NCI-H2227 treated with DMSO at 0.1 percent for 48 hours (cell line): ENCODE data around the gene DDX52.
"Not testable (repeated sequence)": the region's sequence is repeated elsewhere in the genome, so short reads cannot be mapped to it uniquely, and the experiment has no call there.

ENCODE experiments used
- DNase-seq: peaks from one replicate; lab custom pipeline; 2025; lab: John Stamatoyannopoulos, UW

DDX52 gene

DNA sequence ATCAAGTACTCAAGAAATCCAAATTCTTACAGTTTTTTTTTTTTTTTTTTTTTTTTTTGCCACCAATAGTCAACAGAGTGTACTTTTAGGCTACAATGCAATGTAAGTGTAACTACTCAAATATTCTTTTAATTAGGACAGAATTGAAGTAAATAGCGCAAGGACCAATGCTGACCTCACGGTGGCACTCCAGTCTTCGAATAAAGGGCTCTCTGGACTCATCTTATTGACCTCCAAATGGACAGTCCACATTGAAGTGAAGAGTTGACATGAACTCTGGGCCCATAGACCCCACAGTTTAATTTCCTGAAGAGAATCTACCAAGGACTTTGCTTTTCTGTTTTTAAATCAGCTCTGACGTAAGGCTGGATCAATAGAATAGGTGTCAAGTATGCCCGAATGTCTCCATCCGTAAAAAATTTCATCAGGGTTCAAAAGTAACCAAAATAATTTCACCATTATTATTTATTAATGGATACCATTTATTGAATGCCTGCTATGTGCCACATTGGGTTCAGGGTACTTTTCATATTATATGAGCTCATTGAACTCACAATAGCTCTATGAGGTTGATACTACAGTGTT is 7.3 kb upstream of the DDX52 start:
- no peak for DNase-seq

GRCh38 chr17:37648555-37648954 is 5.3 kb upstream of the DDX52 start:
- DNase-seq: no peak

DNA sequence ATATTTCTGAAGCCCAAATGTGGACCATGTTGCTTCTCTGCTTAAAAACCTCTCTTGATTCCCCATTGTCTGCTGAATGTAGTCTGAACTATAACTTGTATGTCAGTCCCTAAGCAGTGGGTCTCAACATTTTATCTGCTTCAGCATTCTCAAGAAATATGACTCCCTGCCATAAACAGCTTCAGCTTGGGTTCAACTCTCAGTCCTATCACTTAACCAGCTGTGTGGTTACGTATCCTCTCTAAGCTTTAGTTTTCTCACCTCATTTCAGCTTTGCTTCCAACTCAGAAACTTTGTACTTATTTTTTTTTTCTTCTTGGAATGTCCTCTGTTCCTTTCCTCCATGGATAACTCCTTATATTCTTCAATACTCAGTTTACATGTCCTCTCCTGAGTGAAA is 4.6 kb upstream of the DDX52 start:
- DNase-seq: no peak

DNA sequence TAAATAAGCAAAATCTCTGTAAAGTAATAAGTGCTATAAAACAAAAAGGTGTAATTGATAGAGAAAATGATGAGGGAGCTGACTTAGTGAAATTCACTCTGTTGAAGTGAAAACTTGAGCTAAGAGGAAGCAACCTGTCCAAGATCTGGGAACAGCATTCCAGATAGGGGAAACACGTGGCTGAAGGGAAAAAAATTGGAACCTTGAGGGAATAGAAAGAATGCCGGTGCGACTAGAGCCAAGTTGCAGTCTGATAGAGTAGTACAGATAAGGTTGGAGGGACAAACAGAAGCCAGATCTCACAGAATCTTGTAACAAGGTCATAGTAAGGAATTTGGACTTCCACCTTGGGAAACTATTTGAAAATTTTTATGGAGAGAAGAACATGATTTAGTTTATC is 623 bp upstream of the DDX52 start:
- no peak for DNase-seq

DNA sequence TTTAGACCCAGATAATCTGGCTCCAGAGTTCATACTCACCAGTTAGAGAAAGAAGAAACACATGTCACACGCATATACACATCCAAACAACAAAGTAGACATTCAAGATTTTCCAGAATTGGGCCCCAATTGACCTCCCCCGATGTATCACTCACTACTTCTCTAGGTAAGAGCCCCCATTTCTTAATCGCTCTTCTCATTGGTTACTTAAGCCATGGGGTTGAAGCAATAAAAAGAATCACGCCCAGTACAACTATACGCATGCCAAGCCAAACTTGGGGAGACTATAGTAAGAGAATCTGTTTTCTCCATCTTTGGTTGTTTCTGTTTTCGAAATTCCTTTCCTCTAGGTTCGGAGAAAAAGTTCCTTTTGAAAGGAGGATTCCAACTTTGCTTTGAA is 565 bp downstream of the DDX52 start:
- peak; percentile 36 for DNase-seq

DNA sequence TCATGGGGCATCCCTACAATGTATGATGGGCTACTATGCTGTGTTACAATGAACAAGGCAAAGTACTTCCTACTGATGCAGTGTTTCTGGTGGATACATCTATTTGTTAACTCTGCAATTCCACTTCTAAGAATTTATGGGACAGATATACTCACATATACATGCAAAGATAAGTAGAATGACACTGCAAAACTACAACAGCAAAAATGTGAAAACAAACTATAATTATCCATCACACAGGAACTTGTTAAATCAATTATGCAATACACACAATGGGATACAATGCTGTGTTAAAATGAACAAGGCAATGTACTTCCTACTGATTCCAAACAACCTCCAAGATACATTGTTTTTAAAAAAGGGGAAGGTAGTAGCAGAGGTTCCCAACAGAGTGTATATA is 3.2 kb downstream of the DDX52 start:
- DNase-seq: no peak

DNA sequence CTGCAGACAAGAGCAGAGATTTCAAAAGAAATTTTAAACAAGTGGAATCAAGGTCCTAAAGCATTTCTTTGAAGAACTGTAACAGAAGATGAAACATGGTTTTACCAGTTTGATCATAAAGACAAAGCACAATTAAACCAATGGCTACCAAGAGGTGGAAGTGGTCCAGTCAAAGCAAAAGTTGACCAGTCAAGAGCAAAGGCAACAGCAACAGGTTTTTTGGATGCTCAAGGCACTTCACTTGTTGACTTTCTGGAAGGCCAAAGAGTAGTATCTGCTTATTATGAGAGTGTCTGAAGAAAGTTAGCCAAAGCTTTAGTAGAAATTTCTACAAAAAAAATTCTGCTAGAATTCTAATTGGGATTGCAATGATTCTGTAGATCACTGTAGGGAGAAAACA is 5.3 kb downstream of the DDX52 start:
- no peak for DNase-seq

DNA sequence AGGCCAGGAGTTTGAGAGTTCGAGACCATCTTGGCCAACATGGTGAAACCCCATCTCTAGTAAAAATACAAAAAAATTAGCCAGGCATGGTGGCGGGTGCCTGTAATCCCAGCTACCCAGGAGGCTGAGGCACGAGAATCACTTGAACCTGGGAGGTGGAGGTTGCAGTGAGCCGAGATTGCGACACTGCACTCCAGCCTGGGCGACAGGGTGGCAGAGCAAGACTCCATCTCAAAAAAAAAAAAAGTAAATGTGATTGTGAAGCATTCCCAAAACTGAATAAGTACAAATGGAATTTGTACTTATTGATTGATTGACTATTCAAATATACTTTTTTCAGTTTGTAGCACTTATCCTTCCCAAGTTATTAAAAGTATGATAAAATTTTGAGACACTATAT is 26.8 kb downstream of the DDX52 start:
- DNase-seq: not testable (repeated sequence)

- no peak for DNase-seq
Observed at GRCh38 chr17:37614823-37615222, 28.4 kb downstream of the DDX52 start.

GRCh38 chr17:37614391-37614790 is 28.9 kb downstream of the DDX52 start:
- DNase-seq: no peak

- no peak for DNase-seq
Observed at GRCh38 chr17:37610971-37611370, 32.3 kb downstream of the DDX52 start.

GRCh38 chr17:37610041-37610420 is 33.2 kb downstream of the DDX52 start:
- not testable (repeated sequence) for DNase-seq

- DNase-seq: peak; percentile 97
Observed at GRCh38 chr17:37609170-37610040, 33.8 kb downstream of the DDX52 start, which contains the start of gene SYNRG. Gene SYNRG, minus strand, starts transcription at chr17:37609418. Its CDS starts 63 bp downstream, at chr17:37609355.

DNA sequence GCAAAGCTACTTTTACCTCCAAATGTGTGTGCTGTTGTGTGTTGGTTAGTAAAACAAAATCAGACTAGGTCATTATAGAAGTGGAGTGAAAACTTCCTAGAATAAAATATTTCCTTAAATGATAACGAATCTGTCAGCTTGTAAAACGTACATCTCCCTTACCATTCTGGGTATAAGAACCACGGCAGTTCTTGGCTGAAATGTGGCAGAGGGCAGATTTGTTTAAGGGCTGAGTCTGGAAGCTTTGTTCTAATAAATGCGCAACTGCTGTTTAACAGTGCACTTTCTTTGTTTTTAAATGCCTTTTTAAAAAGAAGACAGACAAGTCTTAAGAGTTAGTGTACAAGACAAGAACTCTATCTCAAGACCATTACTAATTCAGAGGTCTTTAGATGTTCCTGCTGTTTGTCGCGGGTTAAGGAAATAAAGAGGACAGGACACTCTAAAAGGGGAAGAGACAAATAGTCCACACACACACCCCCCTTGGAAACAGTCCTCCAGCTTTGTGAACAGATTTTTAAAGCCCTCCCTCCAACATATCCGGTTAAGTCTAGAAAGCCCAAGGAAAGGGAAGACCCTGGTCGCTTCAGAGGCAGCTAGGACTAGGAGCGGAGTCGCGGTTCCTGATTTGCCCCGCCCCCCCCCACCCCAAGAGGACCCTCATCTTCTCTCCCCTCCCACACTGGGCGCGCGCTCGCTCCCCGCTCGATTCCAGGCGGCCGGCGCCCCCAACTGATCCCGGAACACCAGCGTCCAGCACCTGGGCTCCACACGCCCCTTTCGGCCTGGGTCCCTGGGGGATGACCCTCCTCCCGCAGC is 34.7 kb downstream of the DDX52 start:
- DNase-seq: peak; percentile 63

GRCh38 chr17:37607637-37608331 is 35.5 kb downstream of the DDX52 start:
- no peak for DNase-seq

DNA sequence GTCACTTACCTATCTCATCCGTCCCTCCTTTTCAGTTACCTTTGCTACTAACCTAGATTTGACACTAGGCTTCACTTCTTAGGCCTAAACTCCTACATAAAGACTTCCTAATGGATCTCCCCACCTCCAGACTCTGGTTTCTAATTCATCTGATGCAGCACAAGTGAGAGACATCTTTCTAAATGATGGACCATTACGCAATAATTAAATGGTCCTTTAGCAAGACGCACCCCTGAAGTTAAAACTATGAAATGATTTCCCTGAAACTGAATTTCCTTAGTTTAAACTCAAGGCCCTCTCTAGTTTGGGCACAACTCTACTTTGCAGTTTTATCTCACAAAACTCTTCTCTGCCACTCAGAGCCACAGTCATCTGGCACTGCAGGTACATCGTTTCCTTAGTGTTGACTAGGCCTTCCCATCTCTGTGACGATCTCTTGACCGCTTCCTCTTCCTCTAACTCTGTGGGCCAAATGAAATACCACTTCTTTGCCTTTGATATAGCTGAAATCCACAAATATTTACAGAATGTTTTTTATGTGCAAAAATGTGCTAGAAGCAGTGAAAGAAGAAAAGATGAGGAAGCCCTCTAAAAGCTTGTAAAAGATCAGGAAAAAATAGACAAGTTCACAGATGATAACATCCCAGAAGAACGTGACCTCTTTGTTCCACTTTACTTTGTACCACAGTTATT is 37.3 kb downstream of the DDX52 start:
- no peak for DNase-seq

- no peak for DNase-seq
Observed at GRCh38 chr17:37605081-37605480, 38.2 kb downstream of the DDX52 start.

GRCh38 chr17:37604556-37604955 is 38.7 kb downstream of the DDX52 start:
- DNase-seq: no peak

- DNase-seq: no peak
Observed at GRCh38 chr17:37598145-37598544, 45.1 kb downstream of the DDX52 start.

DNA sequence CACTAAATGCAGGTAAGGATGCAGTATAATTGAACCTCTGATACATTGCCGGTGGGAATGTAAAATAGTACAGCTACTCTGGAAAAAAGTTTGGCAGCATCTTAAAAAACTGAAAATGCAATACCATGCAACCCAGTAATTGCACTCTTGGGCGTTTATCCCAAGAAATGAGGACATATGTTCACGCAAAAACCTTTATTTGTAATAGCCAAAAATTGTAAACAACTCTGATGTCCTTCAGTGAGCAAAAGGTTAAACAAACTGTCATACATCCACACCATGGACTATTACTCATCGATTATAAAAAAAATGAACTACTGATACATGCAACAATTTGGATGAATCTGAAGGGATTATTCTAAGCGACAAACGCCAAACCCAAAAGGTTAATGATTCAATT is 51.0 kb downstream of the DDX52 start:
- DNase-seq: no peak

GRCh38 chr17:37585066-37585465 is 58.2 kb downstream of the DDX52 start:
- no peak for DNase-seq

- no peak for DNase-seq
Observed at GRCh38 chr17:37576281-37576680, 67.0 kb downstream of the DDX52 start.
